ENCODE measurements around the gene TNFRSF14.

The TNFRSF14 gene

GRCh38 chr1:2589431-2590232, 33.5 kb downstream of the TNFRSF14 start:
- TF ChIP-seq POU2F2 (IDR thresholded peaks at IDR 0.05; ENCODE audit: low read depth, low read length) (no peak), PAX5 (IDR thresholded peaks at IDR 0.05; ENCODE audit: insufficient read depth, low read length, severe bottlenecking) (no peak), SPI1 (IDR thresholded peaks at IDR 0.05; ENCODE audit: low read depth, low read length) (no peak), POLR2AphosphoS5 (IDR thresholded peaks at IDR 0.05; ENCODE audit: low read depth, low read length) (no peak), POLR2A (IDR thresholded peaks at IDR 0.05; ENCODE audit: low read depth, low read length) (no peak), TAF1 (IDR thresholded peaks at IDR 0.05; ENCODE audit: low read depth, low read length) (no peak)
- DNase-seq (ENCODE audit: insufficient read length, low spot score): no peak

GRCh38 chr1:2590233-2591141, 34.3 kb downstream of the TNFRSF14 start:
- DNase-seq (ENCODE audit: insufficient read length, low spot score) (no peak), FAIRE-seq (no peak)
- no peak for TF ChIP-seq TAF1 (IDR thresholded peaks at IDR 0.05; ENCODE audit: low read depth, low read length)
- no peak for TF ChIP-seq POU2F2 (IDR thresholded peaks at IDR 0.05; ENCODE audit: low read depth, low read length)
- no peak for TF ChIP-seq POLR2AphosphoS5 (IDR thresholded peaks at IDR 0.05; ENCODE audit: low read depth, low read length)
- no peak for TF ChIP-seq SPI1 (IDR thresholded peaks at IDR 0.05; ENCODE audit: low read depth, low read length)
- no peak for TF ChIP-seq PAX5 (IDR thresholded peaks at IDR 0.05; ENCODE audit: insufficient read depth, low read length, severe bottlenecking)
- no peak for TF ChIP-seq POLR2A (IDR thresholded peaks at IDR 0.05; ENCODE audit: low read depth, low read length)

More at GRCh38 chr1:2589431-2590232, 33.5 kb downstream of the TNFRSF14 start:
- FAIRE-seq: no peak

- TF ChIP-seq POU2F2 (IDR thresholded peaks at IDR 0.05; ENCODE audit: low read depth, low read length) (no peak), PAX5 (IDR thresholded peaks at IDR 0.05; ENCODE audit: insufficient read depth, low read length, severe bottlenecking) (no peak), POLR2AphosphoS5 (IDR thresholded peaks at IDR 0.05; ENCODE audit: low read depth, low read length) (no peak), SPI1 (IDR thresholded peaks at IDR 0.05; ENCODE audit: low read depth, low read length) (no peak), TAF1 (IDR thresholded peaks at IDR 0.05; ENCODE audit: low read depth, low read length) (no peak), POLR2A (IDR thresholded peaks at IDR 0.05; ENCODE audit: low read depth, low read length) (no peak)
- FAIRE-seq (no peak), DNase-seq (ENCODE audit: insufficient read length, low spot score) (no peak)
These were observed 35.0 kb downstream of the TNFRSF14 start for GRCh38 chr1:2591233-2591580.

GRCh38 chr1:2591581-2592261, 35.5 kb downstream of the TNFRSF14 start:
- no peak for FAIRE-seq
- TF ChIP-seq POLR2A (IDR thresholded peaks at IDR 0.05; ENCODE audit: low read depth, low read length) (no peak), TAF1 (IDR thresholded peaks at IDR 0.05; ENCODE audit: low read depth, low read length) (no peak), SPI1 (IDR thresholded peaks at IDR 0.05; ENCODE audit: low read depth, low read length) (no peak), POU2F2 (IDR thresholded peaks at IDR 0.05; ENCODE audit: low read depth, low read length) (no peak), PAX5 (IDR thresholded peaks at IDR 0.05; ENCODE audit: insufficient read depth, low read length, severe bottlenecking) (no peak), POLR2AphosphoS5 (IDR thresholded peaks at IDR 0.05; ENCODE audit: low read depth, low read length) (no peak)
- no peak for DNase-seq (ENCODE audit: insufficient read length, low spot score)

- DNase-seq (ENCODE audit: insufficient read length, low spot score): no peak
- TF ChIP-seq TAF1 (IDR thresholded peaks at IDR 0.05; ENCODE audit: low read depth, low read length) (no peak), POLR2AphosphoS5 (IDR thresholded peaks at IDR 0.05; ENCODE audit: low read depth, low read length) (no peak), SPI1 (IDR thresholded peaks at IDR 0.05; ENCODE audit: low read depth, low read length) (no peak), POU2F2 (IDR thresholded peaks at IDR 0.05; ENCODE audit: low read depth, low read length) (no peak), PAX5 (IDR thresholded peaks at IDR 0.05; ENCODE audit: insufficient read depth, low read length, severe bottlenecking) (no peak), POLR2A (IDR thresholded peaks at IDR 0.05; ENCODE audit: low read depth, low read length) (no peak)
- FAIRE-seq: no peak
These were observed 36.5 kb downstream of the TNFRSF14 start for GRCh38 chr1:2592672-2593071.

- peak; percentile 11 for DNase-seq (ENCODE audit: insufficient read length, low spot score)
- TF ChIP-seq TAF1 (IDR thresholded peaks at IDR 0.05; ENCODE audit: low read depth, low read length): no peak
- no peak for TF ChIP-seq POU2F2 (IDR thresholded peaks at IDR 0.05; ENCODE audit: low read depth, low read length)
- no peak for TF ChIP-seq PAX5 (IDR thresholded peaks at IDR 0.05; ENCODE audit: insufficient read depth, low read length, severe bottlenecking)
- TF ChIP-seq POLR2A (IDR thresholded peaks at IDR 0.05; ENCODE audit: low read depth, low read length): no peak
- no peak for TF ChIP-seq POLR2AphosphoS5 (IDR thresholded peaks at IDR 0.05; ENCODE audit: low read depth, low read length)
- TF ChIP-seq SPI1 (IDR thresholded peaks at IDR 0.05; ENCODE audit: low read depth, low read length): no peak
- FAIRE-seq: no peak
These were observed 37.2 kb downstream of the TNFRSF14 start for GRCh38 chr1:2593251-2593878.

- DNase-seq (ENCODE audit: insufficient read length, low spot score) (peak; percentile 11), FAIRE-seq (no peak)
These were observed 38.0 kb downstream of the TNFRSF14 start for GRCh38 chr1:2594001-2594640.

GRCh38 chr1:2594641-2595131, 38.5 kb downstream of the TNFRSF14 start:
- no peak for TF ChIP-seq PAX5 (IDR thresholded peaks at IDR 0.05; ENCODE audit: insufficient read depth, low read length, severe bottlenecking)
- no peak for TF ChIP-seq POLR2A (IDR thresholded peaks at IDR 0.05; ENCODE audit: low read depth, low read length)
- no peak for TF ChIP-seq POU2F2 (IDR thresholded peaks at IDR 0.05; ENCODE audit: low read depth, low read length)
- no peak for TF ChIP-seq TAF1 (IDR thresholded peaks at IDR 0.05; ENCODE audit: low read depth, low read length)
- no peak for TF ChIP-seq SPI1 (IDR thresholded peaks at IDR 0.05; ENCODE audit: low read depth, low read length)
- TF ChIP-seq POLR2AphosphoS5 (IDR thresholded peaks at IDR 0.05; ENCODE audit: low read depth, low read length): no peak
- no peak for FAIRE-seq

More at GRCh38 chr1:2594001-2594640, 38.0 kb downstream of the TNFRSF14 start:
- TF ChIP-seq POLR2AphosphoS5 (IDR thresholded peaks at IDR 0.05; ENCODE audit: low read depth, low read length) (no peak), POU2F2 (IDR thresholded peaks at IDR 0.05; ENCODE audit: low read depth, low read length) (no peak), POLR2A (IDR thresholded peaks at IDR 0.05; ENCODE audit: low read depth, low read length) (no peak), PAX5 (IDR thresholded peaks at IDR 0.05; ENCODE audit: insufficient read depth, low read length, severe bottlenecking) (no peak), TAF1 (IDR thresholded peaks at IDR 0.05; ENCODE audit: low read depth, low read length) (no peak), SPI1 (IDR thresholded peaks at IDR 0.05; ENCODE audit: low read depth, low read length) (no peak)

More at GRCh38 chr1:2594641-2595131, 38.5 kb downstream of the TNFRSF14 start:
- DNase-seq (ENCODE audit: insufficient read length, low spot score): no peak
